GM12878 (cell line): Measurements from ENCODE around the gene CTNNA3. TPM values are rescaled to one million over a fixed set of nuclear protein-coding genes. Genes with fewer than 3 reads are reported as not detected.

Experiments
- ATAC-seq: fragments of 200-7000 bp; cut with Tn5 transposase; 3 replicates; pipeline ENCODE4 v1.9.1; 2020; ENCODE audit warnings: mild to moderate bottlenecking, moderate library complexity
- BruUV-seq: library from RNA; stranded (reverse); fragments of 400-500 nt; replicated peaks from 2 replicates; lab custom pipeline; 2021; lab: Mats Ljungman, UMichigan
- CTCF ChIA-PET: fragments of 300-600 bp; sonication (Branson Sonifier 250); formaldehyde crosslinking; extraction: SDS; loops from one replicate; lab custom pipeline; 2021; ENCODE audit warnings: inconsistent platforms; lab: Yijun Ruan, JAX
- POLR2A ChIA-PET: fragments of 350-600 bp; formaldehyde crosslinking; extraction: SDS; loops from one replicate; lab custom pipeline; 2021; ENCODE audit warnings: inconsistent platforms; lab: Charles Lee
- RAD21 ChIA-PET: fragments of 300-600 bp; sonication (Branson Sonifier 250); formaldehyde crosslinking; loops from one replicate; lab custom pipeline; 2023; ENCODE audit warnings: antibody characterized with exemption; ENCODE audit not compliant: unreplicated experiment; lab: Charles Lee
- SMC1A ChIA-PET: fragments of 300-600 bp; sonication (Branson Sonifier 250); formaldehyde crosslinking; loops from one replicate; lab custom pipeline; 2023; ENCODE audit not compliant: unreplicated experiment, uncharacterized antibody; lab: Charles Lee
- DNase-seq: peaks from one replicate; pipeline ENCODE4 v3.0.0-alpha.2; 2011; ENCODE audit warnings: low read depth, low spot score
- FAIRE-seq: peaks from 3 replicates; lab custom pipeline; 2011; peaks lifted over from hg19 to GRCh38; lab: Jason Lieb, UNC
- H2AFZ ChIP-seq: 2 replicates; pipeline ENCODE4 v1.6.0; 2011; ENCODE audit warnings: low read depth, low read length, control low read depth; ENCODE audit not compliant: control insufficient read depth
- H3K27ac ChIP-seq: 2 replicates; pipeline ENCODE4 v1.5.1; 2011; ENCODE audit warnings: control low read depth; ENCODE audit not compliant: control insufficient read depth, insufficient read depth
- H3K27me3 ChIP-seq, 2 experiments: replicated peaks in 1 of 2; 2 replicates each; pipeline versions ENCODE4 v1.6.0 to v1.6.1; 2011; ENCODE audit warnings: low read length in 1 of 2; ENCODE audit not compliant: control insufficient read depth in 2 of 2, insufficient read depth in 2 of 2
- H3K36me3 ChIP-seq, 2 experiments: 2 replicates each; pipeline ENCODE4 v1.5.1; 2011; ENCODE audit warnings: low read length in 1 of 2; ENCODE audit not compliant: control insufficient read depth in 2 of 2, insufficient read depth in 2 of 2
- H3K4me1 ChIP-seq: 2 replicates; pipeline ENCODE4 v1.6.1; 2011; ENCODE audit warnings: mild to moderate bottlenecking, low read length, moderate library complexity, mixed read lengths; ENCODE audit not compliant: control insufficient read depth, insufficient read depth
- H3K4me2 ChIP-seq: 2 replicates; pipeline ENCODE4 v1.6.0; 2011; ENCODE audit warnings: control low read depth; ENCODE audit not compliant: control insufficient read depth, insufficient read depth
- H3K4me3 ChIP-seq: fragments of 200-600 bp; sonication (generic); 2 replicates; pipeline ENCODE4 v1.5.1; 2016
- H3K79me2 ChIP-seq: 2 replicates; pipeline ENCODE4 v1.6.0; 2011; ENCODE audit warnings: low read length; ENCODE audit not compliant: control insufficient read depth, insufficient read depth
- H3K9ac ChIP-seq: 2 replicates; pipeline ENCODE4 v1.8.0; 2011; ENCODE audit warnings: low read length, control low read depth, mixed read lengths; ENCODE audit not compliant: control insufficient read depth, insufficient read depth
- H3K9me3 ChIP-seq: replicated peaks from 3 replicates; pipeline ENCODE4 v1.5.1; 2011; ENCODE audit warnings: mild to moderate bottlenecking, low read length; ENCODE audit not compliant: control insufficient read depth, insufficient read depth
- H4K20me1 ChIP-seq: 2 replicates; pipeline ENCODE4 v1.6.0; 2011; ENCODE audit not compliant: control insufficient read depth, insufficient read depth
- ATF2 ChIP-seq: IDR thresholded peaks from 2 replicates; pipeline ENCODE4 v1.6.1; 2012; ENCODE audit warnings: low read length, inconsistent platforms
- BRCA1 ChIP-seq: IDR thresholded peaks from 2 replicates; pipeline ENCODE4 v1.6.1; 2011; ENCODE audit warnings: low read depth, low read length, improper control_type of control experiment
- CBX5 ChIP-seq: sonication (generic); IDR thresholded peaks from 2 replicates; pipeline ENCODE4 v1.6.1; 2016; ENCODE audit warnings: low read depth, moderate library complexity, mild to moderate bottlenecking, inconsistent platforms
- FOXK2 ChIP-seq: fragments of 450-650 bp; IDR thresholded peaks from 2 replicates; pipeline ENCODE4 v1.6.1; 2017; ENCODE audit warnings: mild to moderate bottlenecking, moderate library complexity
- HCFC1 ChIP-seq: fragments of 150-350 bp; IDR thresholded peaks from 2 replicates; pipeline ENCODE4 v1.6.1; 2014; ENCODE audit warnings: low read length
- HDAC6 ChIP-seq: fragments of 200-600 bp; sonication (generic); IDR thresholded peaks from one replicate; pipeline ENCODE4 v1.8.0; 2017; ENCODE audit warnings: antibody characterized with exemption; ENCODE audit not compliant: unreplicated experiment
- IRF3 ChIP-seq: fragments of 450-650 bp; IDR thresholded peaks from 2 replicates; pipeline ENCODE4 v1.6.1; 2014; ENCODE audit warnings: mild to moderate bottlenecking
- IRF4 ChIP-seq: IDR thresholded peaks from 2 replicates; pipeline ENCODE4 v1.6.1; 2011; ENCODE audit warnings: low read depth, low read length
- MAX ChIP-seq: IDR thresholded peaks from 2 replicates; pipeline ENCODE4 v1.6.1; 2012; ENCODE audit warnings: low read depth, low read length, improper control_type of control experiment
- MTA2 ChIP-seq: fragments of 450-650 bp; IDR thresholded peaks from 2 replicates; pipeline ENCODE4 v1.6.1; 2016; ENCODE audit warnings: low read depth, mild to moderate bottlenecking, moderate library complexity
- MXI1 ChIP-seq: fragments of 150-350 bp; IDR thresholded peaks from 2 replicates; pipeline ENCODE4 v1.6.1; 2011; ENCODE audit warnings: low read depth, mild to moderate bottlenecking, inconsistent platforms, low read length, improper control_type of control experiment
- MYB ChIP-seq: fragments of 150-350 bp; IDR thresholded peaks from 2 replicates; pipeline ENCODE4 v1.6.1; 2014; ENCODE audit warnings: mild to moderate bottlenecking, low read depth, low read length, borderline replicate concordance
- PAX8 ChIP-seq: fragments of 450-650 bp; IDR thresholded peaks from 2 replicates; pipeline ENCODE4 v1.6.1; 2017; ENCODE audit warnings: mild to moderate bottlenecking, moderate library complexity
- PBX3 ChIP-seq: IDR thresholded peaks from 2 replicates; pipeline ENCODE4 v1.6.1; 2011; ENCODE audit warnings: mild to moderate bottlenecking, low read depth, low read length, moderate library complexity; ENCODE audit not compliant: insufficient replicate concordance
- SIX5 ChIP-seq: IDR thresholded peaks from 2 replicates; pipeline ENCODE4 v1.6.1; 2011; ENCODE audit warnings: mild to moderate bottlenecking, low read depth, low read length, moderate library complexity; ENCODE audit not compliant: severe bottlenecking
- SREBF2 ChIP-seq: IDR thresholded peaks from 2 replicates; pipeline ENCODE4 v1.6.1; 2012; ENCODE audit warnings: mild to moderate bottlenecking, low read length
- ZNF592 ChIP-seq: fragments of 450-650 bp; IDR thresholded peaks from 2 replicates; pipeline ENCODE4 v1.6.1; 2017; ENCODE audit warnings: mild to moderate bottlenecking, moderate library complexity
- WGBS: methylation state at CpG from one replicate; pipeline ENCODE4 v1.1.6; 2016; ENCODE audit warnings: low lambda C conversion rate; ENCODE audit not compliant: insufficient replicate concordance, insufficient coverage; ENCODE audit errors: missing lambda C conversion rate; 5-methylcytosine and 5-hydroxymethylcytosine counted together
- in situ Hi-C: fragments of 300-500 bp; cut with MboI; formaldehyde crosslinking; loops from 9 replicates; pipeline ENCODE4 v1.14.3; 2018; ENCODE audit warnings: mixed read lengths
- intact Hi-C: fragments of 100-400 bp; cut with micrococcal nuclease; formaldehyde crosslinking; loops from one replicate; pipeline ENCODE4 v1.14.2; 2022; ENCODE audit not compliant: unreplicated experiment
- polyA plus RNA-seq, 11 experiments: library from polyadenylated mRNA; depleted of rRNA in 4 of 11; unstranded in 6 of 11; stranded (reverse) in 5 of 11; fragments of >200 nt; fragmentation: Nextera tagmentation in 4 of 11; fragmentation: Illumina TruSeq in 1 of 11; extraction: Ambion mirVana in 4 of 11; extraction: Trizol in 1 of 11; gene quantifications; 1 replicate in 1 of 11; 2 replicates in 10 of 11; pipeline versions ENCODE4 v1.2.1 to v1.2.3, GENCODE V29; 2011 to 2016; ENCODE audit warnings: inconsistent platforms in 2 of 11, missing spikeins in 2 of 11, low read depth in 1 of 11
- total RNA-seq, 4 experiments: library from RNA; depleted of rRNA in 3 of 4; stranded (reverse); fragments of >200 nt in 3 of 4; fragmentation: Illumina TruSeq in 1 of 4; extraction: Trizol in 1 of 4; gene quantifications; 2 replicates each; pipeline versions ENCODE4 v1.2.1 to v1.2.3, GENCODE V29; 2013 to 2021

CTNNA3 gene
- total and polyA plus RNA-seq, 10 of the 15 experiments (the other 5 are each of a cell fraction or from before 2014, with no cell fraction given) = under 0.01 to 4.5 (median 0.22) TPM; not detected in 2

GRCh38 chr10:67239864-67240497, 456.0 kb downstream of the CTNNA3 start:
- no peaks in the 10 kb centered on the region for H3K4me1 ChIP-seq
- H3K79me2 ChIP-seq = no peaks in the 10 kb centered on the region
- no peaks in the 10 kb centered on the region for H3K27me3 ChIP-seq
- ATAC-seq = no peak
- ChIA-PET SMC1A (interaction anchor here (0.7 to 2.4 kb wide), 11 partner anchors 8 to 248 kb away, joined by 3 to 9 read pairs (median 3); no protein-coding TSS in a partner anchor), RAD21 (interaction anchor here (0.7 to 1.2 kb wide), 3 partner anchors 10 to 279 kb away, joined by 3 read pairs; no protein-coding TSS in a partner anchor), CTCF (interaction anchor here (0.7 to 1.2 kb wide), 3 partner anchors 24 to 166 kb away, joined by 3 to 4 read pairs (median 3); no protein-coding TSS in a partner anchor), POLR2A (interaction anchor here (2.3 kb wide), 1 partner anchor 9 kb away, joined by 6 read pairs; no protein-coding TSS in a partner anchor)
- H4K20me1 ChIP-seq = no peaks in the 10 kb centered on the region
- H3K27ac ChIP-seq = no peak overlapping the region
- H3K9me3 ChIP-seq = no peaks in the 10 kb centered on the region
- H3K9ac ChIP-seq = no peak overlapping the region
- WGBS = 0% methylated on average over 2 of the region's 2 CpGs
- no peak for FAIRE-seq
- TF ChIP-seq PAX8 = no peak
- no peak for TF ChIP-seq HDAC6
- TF ChIP-seq HCFC1 = no peak
- no peak for TF ChIP-seq SIX5
- TF ChIP-seq MAX = no peak
- TF ChIP-seq MYB = no peak
- TF ChIP-seq CBX5 = no peak
- TF ChIP-seq IRF4 = no peak
- no peak for TF ChIP-seq PBX3
- no peak for TF ChIP-seq IRF3
- no peak for TF ChIP-seq FOXK2
- no peak for TF ChIP-seq MXI1
- TF ChIP-seq MTA2 = no peak
- no peak for TF ChIP-seq BRCA1
- no peak for TF ChIP-seq ZNF592
- TF ChIP-seq ATF2 = no peak
- TF ChIP-seq SREBF2 = no peak
- intact Hi-C loops (no loop called here), in situ Hi-C loops (no loop called here)
- BruUV-seq = no TSS peak
- no peak for DNase-seq
- no peak overlapping the region for H3K4me2 ChIP-seq
- no peaks in the 10 kb centered on the region for H3K36me3 ChIP-seq
- H2AFZ ChIP-seq = no peak overlapping the region
- H3K4me3 ChIP-seq = no peak overlapping the region
